ENCODE data around the gene NF1. TPM values are rescaled to one million over a fixed set of nuclear protein-coding genes. Genes with fewer than 3 reads are reported as not detected.

The NF1 gene
- total RNA-seq, 1 donor from 2014 or later, result 28.5 TPM

GRCh38 chr17:31415004-31415454 is 320.3 kb downstream of the NF1 start:
- DNase-seq, result no peak
- intact Hi-C loops (cut with micrococcal nuclease), result no loop called here
- H3K9me3 Mint-ChIP-seq, result no peaks in the 10 kb centered on the region
- no peaks in the 10 kb centered on the region for H3K4me1 Mint-ChIP-seq
- peaks cover 2% of the 10 kb centered on the region for H3K27me3 Mint-ChIP-seq
- no peak overlapping the region for H3K4me3 Mint-ChIP-seq
- H3K36me3 Mint-ChIP-seq (ENCODE audit: low read depth), result no peaks in the 10 kb centered on the region
- H3K27ac Mint-ChIP-seq, result no peak overlapping the region

DNA sequence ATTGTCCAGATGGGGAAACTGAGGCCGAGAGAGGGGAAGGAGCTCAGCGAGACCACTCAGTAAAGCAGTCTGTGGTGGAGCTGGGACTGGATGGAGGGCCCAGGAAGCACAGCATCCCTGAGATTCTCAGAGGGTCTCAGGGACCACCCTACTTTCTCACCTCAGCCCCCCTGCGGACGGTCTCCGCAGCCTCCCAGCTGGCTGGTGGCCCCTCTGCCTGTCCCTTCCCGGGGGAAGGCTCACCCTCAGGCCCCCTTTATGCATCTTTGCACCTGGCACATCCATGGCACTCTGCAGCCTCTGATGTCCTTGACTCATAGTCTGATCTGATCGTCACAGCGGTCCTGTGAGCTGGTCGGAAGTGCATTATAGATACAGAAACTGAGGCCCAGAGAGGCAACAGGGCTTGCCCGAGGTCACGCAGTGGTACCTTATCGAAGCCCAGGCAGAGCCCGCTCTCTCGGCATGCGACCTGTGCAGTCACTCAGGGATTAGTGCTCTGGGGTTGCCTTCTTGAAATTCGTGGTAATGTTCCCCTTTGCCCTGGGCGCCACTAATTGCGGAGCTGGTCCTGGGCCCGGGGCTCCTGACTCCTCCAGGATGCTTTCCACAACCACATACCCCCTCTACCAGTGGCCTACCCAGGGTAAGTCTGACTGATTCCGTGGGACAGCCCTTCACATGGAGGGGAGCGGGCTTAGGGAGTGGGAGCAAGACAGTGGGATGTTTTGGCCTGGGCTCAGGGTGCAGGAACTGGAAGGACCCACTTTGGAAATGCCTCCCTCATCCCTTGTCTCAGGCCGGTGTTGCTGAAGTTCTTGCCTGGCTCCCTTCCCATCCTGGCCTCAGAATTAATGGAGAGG is 321.1 kb downstream of the NF1 start:
- intact Hi-C loops (cut with micrococcal nuclease), result no loop called here
- no peaks in the 10 kb centered on the region for H3K9me3 Mint-ChIP-seq
- H3K27me3 Mint-ChIP-seq, result peaks cover 2% of the 10 kb centered on the region
- DNase-seq, result no peak
- no peak overlapping the region for H3K27ac Mint-ChIP-seq
- no peaks in the 10 kb centered on the region for H3K4me1 Mint-ChIP-seq
- H3K4me3 Mint-ChIP-seq, result no peak overlapping the region
- H3K36me3 Mint-ChIP-seq (ENCODE audit: low read depth), result no peaks in the 10 kb centered on the region

- no peak for DNase-seq
- Mint-ChIP-seq H3K4me1 (no peaks in the 10 kb centered on the region), H3K27me3 (peaks cover 2% of the 10 kb centered on the region), H3K36me3 (ENCODE audit: low read depth) (no peaks in the 10 kb centered on the region), H3K4me3 (no peak overlapping the region), H3K27ac (no peak overlapping the region), H3K9me3 (no peaks in the 10 kb centered on the region)
- intact Hi-C loops (cut with micrococcal nuclease), result no loop called here
Measured at GRCh38 chr17:31416503-31416923, 321.7 kb downstream of the NF1 start.

DNA sequence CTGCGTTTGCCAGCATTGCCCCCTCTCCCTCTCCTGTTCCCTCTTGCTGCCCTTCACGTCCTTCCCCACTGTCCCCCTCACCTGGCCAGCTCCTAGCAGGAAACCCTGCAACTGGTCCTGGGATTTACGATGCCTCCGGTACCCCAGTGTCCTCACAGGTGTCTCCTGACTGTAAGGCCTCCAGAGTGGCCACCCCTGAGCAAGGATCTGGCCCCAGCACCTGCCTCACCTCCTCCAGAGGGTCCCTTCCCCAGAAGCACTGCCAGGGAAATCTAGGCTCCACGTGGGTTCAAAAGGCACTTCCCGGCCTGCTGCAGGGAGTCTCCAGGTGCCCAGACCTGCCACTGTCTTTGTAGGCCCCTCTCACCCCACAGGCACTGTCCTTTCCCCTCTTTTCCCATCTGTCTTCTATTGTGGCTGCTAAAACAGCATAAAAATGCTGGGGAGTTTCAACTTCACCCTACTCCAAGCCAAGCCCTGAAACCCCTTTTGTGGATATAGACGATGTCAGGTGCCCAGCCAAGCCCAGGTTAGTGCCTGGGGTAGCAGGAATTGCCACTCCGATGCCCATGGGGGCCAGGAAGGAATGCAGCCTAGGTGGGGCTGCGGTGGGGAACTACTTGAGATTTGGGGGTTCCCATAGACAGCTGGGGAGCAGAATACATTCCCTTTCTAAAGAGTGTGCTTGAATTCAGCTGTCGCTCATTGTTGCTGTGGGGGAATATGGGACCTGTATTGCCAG is 322.4 kb downstream of the NF1 start:
- H3K4me3 Mint-ChIP-seq, result no peak overlapping the region
- no peaks in the 10 kb centered on the region for H3K36me3 Mint-ChIP-seq (ENCODE audit: low read depth)
- H3K9me3 Mint-ChIP-seq, result no peaks in the 10 kb centered on the region
- H3K27me3 Mint-ChIP-seq, result peaks cover 2% of the 10 kb centered on the region
- DNase-seq, result no peak
- no peaks in the 10 kb centered on the region for H3K4me1 Mint-ChIP-seq
- intact Hi-C loops (cut with micrococcal nuclease), result no loop called here
- H3K27ac Mint-ChIP-seq, result no peak overlapping the region

- Mint-ChIP-seq H3K36me3 (ENCODE audit: low read depth) (no peaks in the 10 kb centered on the region), H3K9me3 (no peaks in the 10 kb centered on the region), H3K27me3 (no peaks in the 10 kb centered on the region), H3K27ac (no peak overlapping the region), H3K4me3 (no peak overlapping the region), H3K4me1 (no peaks in the 10 kb centered on the region)
- intact Hi-C loops (cut with micrococcal nuclease), result no loop called here
- no peak for DNase-seq
Measured at GRCh38 chr17:31418773-31419350, 324.1 kb downstream of the NF1 start.

DNA sequence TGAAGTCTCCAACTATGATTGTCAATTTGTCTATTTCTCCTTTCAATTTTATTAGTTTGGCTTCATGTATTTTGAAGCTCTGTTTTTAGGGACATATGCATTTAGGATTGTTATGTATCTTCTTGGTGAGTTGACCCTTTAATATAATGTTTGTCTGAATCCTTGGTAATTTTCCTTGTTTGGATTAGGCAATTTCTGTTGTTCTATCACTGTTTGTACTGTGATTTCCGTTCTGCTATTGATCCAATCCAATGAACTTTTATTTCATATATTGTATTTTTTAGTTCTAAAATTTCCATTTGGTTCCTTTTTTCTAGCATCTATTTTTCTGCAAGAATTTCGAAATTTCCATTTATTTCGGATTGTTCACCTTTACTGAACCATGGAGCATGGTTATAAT is 327.7 kb downstream of the NF1 start:
- H3K27ac Mint-ChIP-seq, result no peak overlapping the region
- no peaks in the 10 kb centered on the region for H3K4me1 Mint-ChIP-seq
- no peak for DNase-seq
- no peaks in the 10 kb centered on the region for H3K36me3 Mint-ChIP-seq (ENCODE audit: low read depth)
- intact Hi-C loops (cut with micrococcal nuclease), result no loop called here
- no peak overlapping the region for H3K4me3 Mint-ChIP-seq
- H3K27me3 Mint-ChIP-seq, result no peaks in the 10 kb centered on the region
- no peaks in the 10 kb centered on the region for H3K9me3 Mint-ChIP-seq

- Mint-ChIP-seq H3K36me3 (ENCODE audit: low read depth) (no peaks in the 10 kb centered on the region), H3K27me3 (peaks cover 5% of the 10 kb centered on the region), H3K4me1 (no peaks in the 10 kb centered on the region), H3K9me3 (no peaks in the 10 kb centered on the region), H3K4me3 (no peak overlapping the region), H3K27ac (no peak overlapping the region)
- DNase-seq, result no peak
- intact Hi-C loops (cut with micrococcal nuclease), result no loop called here
Measured at GRCh38 chr17:31424944-31425281, 330.1 kb downstream of the NF1 start.

- Mint-ChIP-seq H3K4me1 (no peaks in the 10 kb centered on the region), H3K27ac (no peak overlapping the region), H3K27me3 (peaks cover 7% of the 10 kb centered on the region), H3K36me3 (ENCODE audit: low read depth) (no peaks in the 10 kb centered on the region), H3K4me3 (no peak overlapping the region), H3K9me3 (no peaks in the 10 kb centered on the region)
- no peak for DNase-seq
- intact Hi-C loops (cut with micrococcal nuclease), result no loop called here
Measured at GRCh38 chr17:31425282-31426040, 330.7 kb downstream of the NF1 start.

Other genes starting within 250 kb of the NF1 start
- 18.9 and 19.7 TPM in 2 replicates for gene TEFM, start 188.7 kb upstream of the NF1 start, total RNA-seq
- 0.31 and 0.86 TPM in 2 replicates for gene ADAP2, start 173.0 kb upstream of the NF1 start, total RNA-seq
- 10.2 and 10.6 TPM in 2 replicates for gene RNF135, start 123.9 kb upstream of the NF1 start, total RNA-seq
- 0.09 and 0.35 TPM in 2 replicates for gene OMG, start 202.3 kb downstream of the NF1 start, total RNA-seq
- gene EVI2B, start 219.1 kb downstream of the NF1 start, total RNA-seq, result 16.6 and 18.7 TPM in 2 replicates
- gene EVI2A, start 226.6 kb downstream of the NF1 start, total RNA-seq, result 30.4 and 31.5 TPM in 2 replicates